Stomach (tissue), 9 donors: Measurements from ENCODE around the gene FNBP1L. TPM values are rescaled to one million over a fixed set of nuclear protein-coding genes. Genes with fewer than 3 reads are reported as not detected.
"Not testable (repeated sequence)": the region's sequence is repeated elsewhere in the genome, so short reads cannot be mapped to it uniquely, and the experiment has no call there.

Experiments
- DNase-seq, 2 donors: peaks; one replicate each; pipeline versions ENCODE4 v3.0.0 to v3.0.0-alpha.2; 2013 to 2019
- H3K27ac ChIP-seq, 5 donors: fragments of 200-600 bp in 4 of 5; sonication (generic) in 4 of 5; one replicate each; pipeline ENCODE4 v1.5.1; 2013 to 2019; ENCODE audit warnings: mild to moderate bottlenecking in 1 of 5, moderate library complexity in 1 of 5
- H3K27me3 ChIP-seq, 3 donors: fragments of 200-600 bp; sonication (generic); one replicate each; pipeline ENCODE4 v1.5.1; 2017 to 2019; ENCODE audit warnings: mixed run types in 1 of 3
- H3K36me3 ChIP-seq, 4 donors: fragments of 200-600 bp; sonication (generic); 1 replicate in 3 of 4; 2 replicates in 1 of 4; pipeline ENCODE4 v1.5.1; 2016 to 2019
- H3K4me1 ChIP-seq, 4 donors: fragments of 200-600 bp; sonication (generic); one replicate each; pipeline ENCODE4 v1.5.1; 2016 to 2019
- H3K4me3 ChIP-seq, 4 donors: fragments of 200-600 bp; sonication (generic) in 3 of 4; one replicate each; pipeline ENCODE4 v1.5.1; 2016 to 2019; ENCODE audit warnings: mild to moderate bottlenecking in 1 of 4
- H3K9me3 ChIP-seq, 4 donors: fragments of 200-600 bp; sonication (generic); one replicate each; pipeline ENCODE4 v1.5.1; 2016 to 2019
- EP300 ChIP-seq: sonication (generic); formaldehyde crosslinking; IDR thresholded peaks from one replicate; pipeline ENCODE4 v1.6.1; 2017; ENCODE audit warnings: antibody characterized with exemption
- POLR2A ChIP-seq, 4 donors: fragments of 450-650 bp; IDR thresholded peaks; one replicate each; pipeline ENCODE4 v1.6.1; 2016; ENCODE audit warnings: antibody characterized with exemption in 4 of 4, control low read depth in 2 of 4, mild to moderate bottlenecking in 1 of 4, moderate library complexity in 1 of 4
- POLR2AphosphoS5 ChIP-seq, 3 donors: sonication (generic); formaldehyde crosslinking; IDR thresholded peaks; one replicate each; pipeline ENCODE4 v1.6.1; 2016; ENCODE audit warnings: antibody characterized with exemption in 3 of 3
- WGBS, 5 donors: extraction: QIAGEN DNeasy Blood & Tissue Kit in 3 of 5; methylation state at CpG; one replicate each; pipeline versions ENCODE4 v1.1.5 to v1.1.7; 2013 to 2018; 5-methylcytosine and 5-hydroxymethylcytosine counted together
- intact Hi-C: fragments of 100-400 bp; cut with DNase I; formaldehyde crosslinking; loops from one replicate; pipeline ENCODE4 v1.15.1; 2023; ENCODE audit warnings: low total_unique reads
- polyA plus RNA-seq, 3 donors: library from polyadenylated mRNA; stranded (reverse); fragments of 200-250 nt; gene quantifications; one replicate each; pipeline ENCODE4 v1.2.3, GENCODE V29; 2013
- total RNA-seq, 5 donors: library from RNA; depleted of rRNA; stranded (reverse); fragments of >200 nt; gene quantifications; one replicate each; pipeline versions ENCODE4 v1.1.0 to v1.2.3, GENCODE V29; 2014 to 2016
- TF ChIP-seq, protein P1 (sequence below), 7 experiments: fragments of 450-650 bp in 4 of 7; fragments of 200-600 bp in 3 of 7; sonication (generic) in 3 of 7; IDR thresholded peaks; one replicate each; pipeline ENCODE4 v1.5.1; 2016 to 2019; ENCODE audit warnings: antibody characterized with exemption in 7 of 7, control low read depth in 2 of 7, mild to moderate bottlenecking in 1 of 7
- donor health status: healthy with polysubstance abuse.
- donor health status: Bipolar disorder and iron deficiency.
- donor health status: healthy.

FNBP1L gene
- total and polyA plus RNA-seq, 8 donors: 9.2 to 74.0 (median 29.2) TPM

DNA sequence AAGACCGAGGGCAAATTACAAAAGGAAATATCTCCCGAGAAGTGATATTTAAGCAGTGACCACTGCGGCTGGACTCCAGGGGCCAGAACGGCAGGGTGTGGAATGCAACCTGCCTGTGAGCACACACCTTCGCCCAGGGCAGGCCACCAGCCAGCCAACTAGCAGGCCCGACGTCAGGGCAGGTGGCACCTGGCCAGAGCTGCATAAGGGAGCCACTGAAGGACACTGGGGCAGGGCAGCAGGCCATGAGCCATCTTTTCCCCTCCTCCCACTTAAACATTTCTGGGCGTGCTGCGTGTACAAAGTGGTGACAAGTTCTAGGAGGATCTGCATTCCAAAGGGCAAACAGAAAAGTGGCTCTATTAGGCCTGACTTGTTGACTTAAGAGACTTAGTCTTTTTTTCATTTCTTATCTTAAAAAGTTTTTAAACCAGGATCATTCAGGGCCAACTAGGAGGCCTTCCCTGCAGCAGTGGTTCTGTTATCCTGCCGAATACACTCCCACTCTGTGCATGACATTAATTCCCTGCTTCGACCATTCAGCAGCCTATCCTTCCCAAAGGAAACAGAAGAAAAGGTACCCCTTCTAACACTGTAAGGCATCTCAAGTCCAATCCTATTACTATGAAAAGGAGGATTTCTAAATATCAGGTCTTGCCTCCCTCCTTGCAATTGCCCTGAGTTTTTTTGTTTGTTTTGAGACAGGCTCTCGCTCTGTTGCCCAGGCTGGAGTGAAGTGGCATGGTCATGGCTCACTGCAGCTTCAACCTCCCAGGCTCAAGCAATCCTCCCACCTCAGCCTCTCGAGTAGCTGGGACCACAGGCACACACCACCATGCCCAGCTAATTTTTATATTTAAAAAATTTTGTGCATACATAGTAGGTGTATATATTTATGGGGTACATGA is 137.4 kb downstream of the FNBP1L start:
- intact Hi-C loops: no loop called here
- TF ChIP-seq POLR2AphosphoS5 (IDR thresholded peaks at IDR 0.05): peak; percentile 44 to 96 (median 95)
- peak in 1 of 4 donors; percentile 63 for TF ChIP-seq POLR2A (IDR thresholded peaks at IDR 0.05)
- TF ChIP-seq, protein P1, sequence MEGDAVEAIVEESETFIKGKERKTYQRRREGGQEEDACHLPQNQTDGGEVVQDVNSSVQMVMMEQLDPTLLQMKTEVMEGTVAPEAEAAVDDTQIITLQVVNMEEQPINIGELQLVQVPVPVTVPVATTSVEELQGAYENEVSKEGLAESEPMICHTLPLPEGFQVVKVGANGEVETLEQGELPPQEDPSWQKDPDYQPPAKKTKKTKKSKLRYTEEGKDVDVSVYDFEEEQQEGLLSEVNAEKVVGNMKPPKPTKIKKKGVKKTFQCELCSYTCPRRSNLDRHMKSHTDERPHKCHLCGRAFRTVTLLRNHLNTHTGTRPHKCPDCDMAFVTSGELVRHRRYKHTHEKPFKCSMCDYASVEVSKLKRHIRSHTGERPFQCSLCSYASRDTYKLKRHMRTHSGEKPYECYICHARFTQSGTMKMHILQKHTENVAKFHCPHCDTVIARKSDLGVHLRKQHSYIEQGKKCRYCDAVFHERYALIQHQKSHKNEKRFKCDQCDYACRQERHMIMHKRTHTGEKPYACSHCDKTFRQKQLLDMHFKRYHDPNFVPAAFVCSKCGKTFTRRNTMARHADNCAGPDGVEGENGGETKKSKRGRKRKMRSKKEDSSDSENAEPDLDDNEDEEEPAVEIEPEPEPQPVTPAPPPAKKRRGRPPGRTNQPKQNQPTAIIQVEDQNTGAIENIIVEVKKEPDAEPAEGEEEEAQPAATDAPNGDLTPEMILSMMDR (IDR thresholded peaks at IDR 0.05): no peak
- Histone ChIP-seq H3K9me3 (no peaks in the 10 kb centered on the region), H3K4me1 (peaks cover 20 to 58% (median 40%) of the 10 kb centered on the region in 4 donors), H3K36me3 (peaks cover 25 to 79% (median 73%) of the 10 kb centered on the region in 4 donors), H3K4me3 (peak overlapping the region; percentile 16 to 27 (median 21)), H3K27me3 (no peaks in the 10 kb centered on the region), H3K27ac (peak overlapping the region; percentile 70 to 90 (median 86))
- 29 to 48% (median 38%) methylated on average over 13 of the region's 13 CpGs for WGBS, 5 donors
- DNase-seq: peak; percentile 95 to 99

DNA sequence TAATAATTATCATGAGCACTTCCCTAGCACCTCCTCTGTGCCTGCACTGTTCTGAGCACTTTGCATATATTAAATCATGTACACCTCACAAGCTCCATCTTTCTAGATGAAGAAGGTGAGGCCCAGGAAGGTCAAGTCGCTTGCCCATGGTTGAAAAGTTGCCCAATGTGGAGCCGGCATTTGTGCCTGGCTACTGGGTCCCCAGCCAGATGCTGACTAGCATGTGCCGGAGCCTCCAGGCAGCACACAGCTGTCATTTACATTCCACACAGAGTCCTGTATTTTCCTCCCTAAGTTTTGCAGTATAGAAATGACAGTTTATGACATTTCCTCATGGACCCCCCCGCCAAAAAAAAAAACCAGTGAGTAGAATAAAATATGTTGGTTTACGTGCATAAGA is 139.4 kb downstream of the FNBP1L start:
- peak overlapping the region in 2 of 5 donors; percentile 6 to 14 for H3K27ac ChIP-seq
- no peak for DNase-seq
- intact Hi-C loops: no loop called here
- H3K27me3 ChIP-seq: no peaks in the 10 kb centered on the region
- no peak overlapping the region for H3K4me3 ChIP-seq
- WGBS, 5 donors: 48 to 76% (median 69%) methylated on average over 5 of the region's 5 CpGs
- H3K4me1 ChIP-seq: peaks cover 26 to 59% (median 40%) of the 10 kb centered on the region in 4 donors
- H3K36me3 ChIP-seq: peaks cover 20 to 72% (median 57%) of the 10 kb centered on the region in 4 donors
- TF ChIP-seq POLR2A (IDR thresholded peaks at IDR 0.05) (no peak), POLR2AphosphoS5 (IDR thresholded peaks at IDR 0.05) (no peak)
- H3K9me3 ChIP-seq: no peaks in the 10 kb centered on the region

DNA sequence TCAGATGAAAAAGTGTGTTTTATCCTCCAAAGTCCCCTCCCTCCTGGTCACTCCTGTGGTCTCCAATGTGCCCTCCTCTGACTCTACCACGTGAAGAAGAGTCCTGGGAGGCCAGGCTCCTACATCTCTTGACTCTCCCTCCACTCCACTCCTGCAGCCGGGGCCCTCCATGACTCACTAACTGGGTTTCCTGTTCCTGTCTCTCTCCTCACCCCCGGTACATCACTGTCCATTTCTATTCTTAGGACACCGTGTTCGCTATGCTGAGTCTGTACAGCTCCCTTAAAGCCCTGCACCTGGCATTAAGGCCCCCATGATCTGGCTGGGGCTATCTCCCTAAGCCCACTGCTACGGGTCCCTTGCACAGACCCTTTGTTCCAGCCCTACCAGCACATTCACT is 140.3 kb downstream of the FNBP1L start:
- 73 to 85% (median 79%) methylated on average over 6 of the region's 6 CpGs for WGBS, 5 donors
- Histone ChIP-seq H3K9me3 (no peaks in the 10 kb centered on the region), H3K27me3 (no peaks in the 10 kb centered on the region), H3K27ac (peak overlapping the region in 1 of 5 donors; percentile 14), H3K4me1 (peaks cover 29 to 59% (median 41%) of the 10 kb centered on the region in 4 donors), H3K36me3 (peaks cover 14 to 63% (median 50%) of the 10 kb centered on the region in 4 donors), H3K4me3 (no peak overlapping the region)
- DNase-seq: no peak
- intact Hi-C loops: no loop called here
- TF ChIP-seq, protein P1 (IDR thresholded peaks at IDR 0.05): no peak
- TF ChIP-seq POLR2AphosphoS5 (IDR thresholded peaks at IDR 0.05): no peak

DNA sequence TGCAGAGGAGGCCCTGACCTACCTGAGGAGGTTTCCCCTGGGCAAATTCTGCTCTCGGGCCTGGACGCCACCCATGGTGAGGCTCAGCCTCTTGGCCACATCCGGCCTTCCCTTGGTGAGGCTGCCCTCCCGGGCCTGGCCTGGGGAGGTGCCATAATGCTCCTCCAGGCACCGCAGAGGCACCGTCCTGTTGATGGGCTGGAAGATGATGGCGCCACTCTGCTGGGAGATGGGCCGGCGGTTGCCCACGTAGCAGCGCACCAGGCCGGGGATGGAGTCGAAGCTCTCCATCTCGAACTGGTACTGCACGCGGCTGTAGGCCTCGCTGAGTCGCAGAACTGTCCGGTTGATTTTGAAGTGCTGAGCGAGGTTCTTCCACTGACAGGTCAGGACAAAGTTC is 141.0 kb downstream of the FNBP1L start:
- TF ChIP-seq EP300: no peak
- no peak for TF ChIP-seq POLR2AphosphoS5 (IDR thresholded peaks at IDR 0.05)
- TF ChIP-seq POLR2A (IDR thresholded peaks at IDR 0.05): no peak
- TF ChIP-seq, protein P1 (IDR thresholded peaks at IDR 0.05): no peak
- no peaks in the 10 kb centered on the region for H3K9me3 ChIP-seq
- intact Hi-C loops: no loop called here
- no peaks in the 10 kb centered on the region for H3K27me3 ChIP-seq
- peaks cover 14 to 57% (median 42%) of the 10 kb centered on the region in 4 donors for H3K36me3 ChIP-seq
- 96 to 98% (median 97%) methylated on average over 17 to 20 of the region's 20 CpGs for WGBS, 5 donors
- H3K4me3 ChIP-seq: no peak overlapping the region
- no peak overlapping the region for H3K27ac ChIP-seq
- H3K4me1 ChIP-seq: peaks cover 30 to 59% (median 42%) of the 10 kb centered on the region in 4 donors
- no peak for DNase-seq

DNA sequence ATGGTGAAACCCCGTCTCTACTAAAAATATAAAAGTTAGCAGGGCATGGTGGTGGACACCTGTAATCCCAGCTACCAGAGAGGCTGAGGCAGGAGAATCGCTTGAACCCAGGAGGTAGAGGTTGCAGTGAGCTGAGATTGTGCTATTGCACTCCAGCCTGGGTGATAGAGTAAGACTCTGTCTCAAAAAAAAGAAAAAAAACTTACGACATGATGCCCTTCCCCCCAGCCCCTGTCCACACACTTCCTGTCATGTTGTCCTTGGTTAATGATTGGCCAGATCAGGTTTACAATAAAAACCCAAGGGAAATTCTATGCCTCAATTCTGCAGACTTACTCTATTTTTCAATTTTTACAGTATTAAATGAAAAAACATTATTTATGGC is 143.4 kb downstream of the FNBP1L start:
- H3K9me3 ChIP-seq, H3K4me3 ChIP-seq, intact Hi-C loops, H3K27me3 ChIP-seq: not testable (repeated sequence)
- H3K4me1 ChIP-seq: peaks cover 36 to 60% (median 49%) of the 10 kb centered on the region in 4 donors
- peaks cover 14 to 50% (median 36%) of the 10 kb centered on the region in 4 donors for H3K36me3 ChIP-seq
- 40 to 67% (median 45%) methylated on average over 3 of the region's 3 CpGs for WGBS, 5 donors
- H3K27ac ChIP-seq: peak overlapping the region; percentile 74 to 95 (median 87)
- peak in 1 of 2 donors; percentile 64 for DNase-seq
